Esophagus muscularis mucosa (tissue), 4 donors: ENCODE results near the gene VWA3B.

Experiments used
- EP300 ChIP-seq: sonication (generic); formaldehyde crosslinking; IDR thresholded peaks from one replicate; pipeline ENCODE4 v1.6.1; 2017; ENCODE audit warnings: antibody characterized with exemption
- POLR2A ChIP-seq: fragments of 450-650 bp; IDR thresholded peaks from one replicate; pipeline ENCODE4 v1.6.1; 2017; ENCODE audit warnings: antibody characterized with exemption, moderate library complexity, mild to moderate bottlenecking, low read depth
- TF ChIP-seq, protein P1 (sequence below), 3 experiments: fragments of 200-600 bp in 2 of 3; fragments of 450-650 bp in 1 of 3; sonication (generic) in 2 of 3; IDR thresholded peaks; one replicate each; pipeline ENCODE4 v1.5.1; 2017 to 2019; ENCODE audit warnings: antibody characterized with exemption in 3 of 3, mild to moderate bottlenecking in 2 of 3, moderate library complexity in 1 of 3

DNA sequence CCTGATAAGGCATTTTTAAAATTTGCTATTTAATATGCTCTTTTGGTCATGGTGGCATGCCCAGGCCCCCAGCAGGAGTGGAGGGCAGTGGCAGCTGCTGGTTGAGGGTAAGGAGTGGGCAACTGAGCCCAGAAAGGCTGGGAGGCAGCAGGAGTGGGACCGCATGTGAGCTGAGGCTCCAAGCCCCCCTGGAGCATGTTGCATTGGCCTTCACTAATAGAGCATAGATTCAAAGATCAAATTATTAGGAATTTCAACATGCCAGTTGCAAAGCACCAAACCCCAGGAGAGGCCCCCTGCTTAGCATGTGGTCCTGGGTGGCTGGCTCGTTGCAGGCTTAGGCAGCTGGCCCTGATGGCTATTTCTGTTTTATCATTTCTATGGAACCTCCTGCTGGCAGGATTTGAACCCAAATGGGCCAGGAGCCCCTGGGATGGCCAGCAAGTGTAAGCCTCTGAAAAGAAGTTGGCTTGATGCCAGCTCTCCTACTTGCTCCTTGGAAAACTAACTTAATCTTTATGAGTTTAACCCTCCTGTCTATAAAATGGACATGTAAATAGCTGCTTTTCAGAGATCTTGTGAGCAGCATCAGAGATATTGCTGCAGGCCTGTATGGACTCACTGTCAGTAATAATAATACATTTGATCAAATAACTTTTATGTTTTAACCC lies 49.2 kb upstream of the VWA3B start:
- TF ChIP-seq, protein P1, sequence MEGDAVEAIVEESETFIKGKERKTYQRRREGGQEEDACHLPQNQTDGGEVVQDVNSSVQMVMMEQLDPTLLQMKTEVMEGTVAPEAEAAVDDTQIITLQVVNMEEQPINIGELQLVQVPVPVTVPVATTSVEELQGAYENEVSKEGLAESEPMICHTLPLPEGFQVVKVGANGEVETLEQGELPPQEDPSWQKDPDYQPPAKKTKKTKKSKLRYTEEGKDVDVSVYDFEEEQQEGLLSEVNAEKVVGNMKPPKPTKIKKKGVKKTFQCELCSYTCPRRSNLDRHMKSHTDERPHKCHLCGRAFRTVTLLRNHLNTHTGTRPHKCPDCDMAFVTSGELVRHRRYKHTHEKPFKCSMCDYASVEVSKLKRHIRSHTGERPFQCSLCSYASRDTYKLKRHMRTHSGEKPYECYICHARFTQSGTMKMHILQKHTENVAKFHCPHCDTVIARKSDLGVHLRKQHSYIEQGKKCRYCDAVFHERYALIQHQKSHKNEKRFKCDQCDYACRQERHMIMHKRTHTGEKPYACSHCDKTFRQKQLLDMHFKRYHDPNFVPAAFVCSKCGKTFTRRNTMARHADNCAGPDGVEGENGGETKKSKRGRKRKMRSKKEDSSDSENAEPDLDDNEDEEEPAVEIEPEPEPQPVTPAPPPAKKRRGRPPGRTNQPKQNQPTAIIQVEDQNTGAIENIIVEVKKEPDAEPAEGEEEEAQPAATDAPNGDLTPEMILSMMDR (IDR thresholded peaks at IDR 0.05): no peak
- TF ChIP-seq POLR2A (no peak), EP300 (no peak)
